ENCODE data around the gene MSMO1. TPM values are rescaled to one million over a fixed set of nuclear protein-coding genes. Genes with fewer than 3 reads are reported as not detected.
"Not testable (repeated sequence)": the region's sequence is repeated elsewhere in the genome, so short reads cannot be mapped to it uniquely, and the experiment has no call there.

The MSMO1 gene
- total and polyA plus RNA-seq, 2 donors (not counting 1 experiment from before 2014, with no cell fraction given), result 7.3 to 30.8 TPM

DNA sequence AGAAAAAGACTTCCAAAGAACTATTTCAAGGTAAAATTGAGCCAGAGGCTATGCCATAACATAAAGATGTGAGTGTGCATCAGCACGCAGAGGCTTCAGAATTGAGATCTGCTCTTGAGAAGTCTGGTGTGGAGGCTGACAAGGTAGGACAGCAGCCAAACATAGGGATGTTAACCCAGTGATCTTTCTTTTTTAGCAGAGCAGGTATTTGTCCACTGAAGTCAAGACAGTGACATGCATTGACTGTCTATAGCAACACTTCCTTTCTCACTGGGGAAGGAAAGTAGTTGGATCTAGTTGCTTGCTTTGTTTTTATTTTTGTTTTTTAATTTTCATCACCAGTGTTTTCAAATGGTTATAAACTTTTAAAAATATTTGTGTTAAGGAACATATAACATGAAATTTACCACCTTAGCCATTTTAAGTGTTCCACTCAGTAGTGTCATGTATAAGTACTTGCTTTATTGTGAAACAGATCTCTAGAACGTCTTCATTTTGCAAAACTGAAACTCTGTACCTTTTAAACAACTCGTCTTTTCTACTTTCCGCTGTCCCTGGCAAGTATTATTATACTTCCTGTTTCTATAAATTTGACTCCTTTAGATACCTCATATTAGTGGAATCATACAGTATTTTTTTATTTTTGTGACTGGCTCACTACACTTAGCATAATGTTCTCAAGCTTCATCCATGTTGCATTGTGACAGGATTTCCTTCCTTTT, 40.7 kb upstream of the MSMO1 start:
- H4K20me1 ChIP-seq (ENCODE audit: control insufficient read depth, insufficient read depth, low read length, poor library complexity, severe bottlenecking); CTCF ChIA-PET; H3K9me3 ChIP-seq (ENCODE audit: control extremely low read depth in 1 of 3, control insufficient read depth in 2 of 3, insufficient read depth in 1 of 3, low read length in 2 of 3); H3K27me3 Mint-ChIP-seq; POLR2A ChIA-PET; H3K27me3 ChIP-seq (replicated peaks in 1 of 4; ENCODE audit: control extremely low read depth in 1 of 4, control insufficient read depth in 3 of 4, insufficient read depth in 4 of 4, low read length in 3 of 4); intact Hi-C loops (cut with micrococcal nuclease); H3K36me3 ChIP-seq (replicated peaks in 1 of 2; ENCODE audit: control extremely low read depth in 1 of 2, control insufficient read depth in 1 of 2, extremely low read depth in 1 of 2, insufficient read depth in 2 of 2, low read length in 1 of 2); H3K9me3 Mint-ChIP-seq (ENCODE audit: insufficient read depth): not testable (repeated sequence)
- peak overlapping the region; percentile 43 for H3K9ac ChIP-seq (ENCODE audit: low read length)
- H2AFZ ChIP-seq (ENCODE audit: insufficient read depth, low read depth, low read length, poor library complexity, severe bottlenecking), result peak overlapping the region; percentile 51
- peaks cover 25 to 26% of the 10 kb centered on the region in 2 donors for H3K4me1 ChIP-seq (ENCODE audit: control insufficient read depth in 2 of 2, insufficient read depth in 2 of 2, low read length in 2 of 2)
- peak overlapping the region; percentile 44 to 69 for H3K27ac ChIP-seq (ENCODE audit: low read length in 2 of 2)
- Mint-ChIP-seq H3K4me1 (peaks cover 46% of the 10 kb centered on the region), H3K27ac (peak overlapping the region; percentile 77), H3K4me3 (peak overlapping the region; percentile 69)
- peak; percentile 39 for ATAC-seq (ENCODE audit: low read depth)
- H3K79me2 ChIP-seq (ENCODE audit: control insufficient read depth, insufficient read depth, low read length), result peaks cover 20% of the 10 kb centered on the region
- DNase-seq, result peak; percentile 19
- H3K4me3 ChIP-seq (ENCODE audit: control extremely low read depth in 1 of 5, extremely low read depth in 1 of 5, insufficient read depth in 1 of 5, low read depth in 2 of 5, low read length in 4 of 5), result peak overlapping the region in 1 of 5 experiments; percentile 39
- H3K4me2 ChIP-seq (replicated peaks; ENCODE audit: low read depth, low read length, poor library complexity, severe bottlenecking), result peak overlapping the region; percentile 47
- 89% methylated on average over 1 of the region's 4 CpGs for WGBS (ENCODE audit: insufficient coverage)

DNA sequence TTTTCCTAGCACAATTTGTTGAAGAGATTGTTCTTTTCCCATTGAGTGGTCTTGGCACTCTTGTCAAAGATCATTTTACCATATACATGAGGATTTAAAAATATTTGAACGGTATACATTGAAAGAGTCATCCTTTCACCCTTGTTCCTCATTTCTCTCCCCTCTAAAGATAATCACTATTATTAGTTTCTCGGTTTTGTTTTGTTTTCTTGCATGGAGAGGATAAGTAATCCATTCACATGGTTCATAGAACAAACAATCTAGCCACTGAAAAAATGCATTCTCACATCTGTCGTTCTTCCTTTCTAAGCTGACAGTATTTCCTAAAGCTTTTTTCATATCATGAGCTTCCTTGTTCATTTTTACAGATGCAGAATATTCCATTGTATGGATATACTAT, 39.2 kb upstream of the MSMO1 start:
- no peak overlapping the region for H2AFZ ChIP-seq (ENCODE audit: insufficient read depth, low read depth, low read length, poor library complexity, severe bottlenecking)
- no peak overlapping the region for H3K4me2 ChIP-seq (replicated peaks; ENCODE audit: low read depth, low read length, poor library complexity, severe bottlenecking)
- H3K9me3 Mint-ChIP-seq (ENCODE audit: insufficient read depth), result peaks cover 5% of the 10 kb centered on the region
- ChIA-PET CTCF (no interaction called here), POLR2A (no interaction called here)
- no peaks in the 10 kb centered on the region for H4K20me1 ChIP-seq (ENCODE audit: control insufficient read depth, insufficient read depth, low read length, poor library complexity, severe bottlenecking)
- ATAC-seq (ENCODE audit: low read depth), result no peak
- peak overlapping the region; percentile 16 for H3K27ac Mint-ChIP-seq
- TF ChIP-seq EZH2 (IDR thresholded peaks at IDR 0.05; ENCODE audit: borderline replicate concordance, insufficient read depth, low read depth, low read length, poor library complexity, severe bottlenecking), result no peak
- TF ChIP-seq, protein P1, sequence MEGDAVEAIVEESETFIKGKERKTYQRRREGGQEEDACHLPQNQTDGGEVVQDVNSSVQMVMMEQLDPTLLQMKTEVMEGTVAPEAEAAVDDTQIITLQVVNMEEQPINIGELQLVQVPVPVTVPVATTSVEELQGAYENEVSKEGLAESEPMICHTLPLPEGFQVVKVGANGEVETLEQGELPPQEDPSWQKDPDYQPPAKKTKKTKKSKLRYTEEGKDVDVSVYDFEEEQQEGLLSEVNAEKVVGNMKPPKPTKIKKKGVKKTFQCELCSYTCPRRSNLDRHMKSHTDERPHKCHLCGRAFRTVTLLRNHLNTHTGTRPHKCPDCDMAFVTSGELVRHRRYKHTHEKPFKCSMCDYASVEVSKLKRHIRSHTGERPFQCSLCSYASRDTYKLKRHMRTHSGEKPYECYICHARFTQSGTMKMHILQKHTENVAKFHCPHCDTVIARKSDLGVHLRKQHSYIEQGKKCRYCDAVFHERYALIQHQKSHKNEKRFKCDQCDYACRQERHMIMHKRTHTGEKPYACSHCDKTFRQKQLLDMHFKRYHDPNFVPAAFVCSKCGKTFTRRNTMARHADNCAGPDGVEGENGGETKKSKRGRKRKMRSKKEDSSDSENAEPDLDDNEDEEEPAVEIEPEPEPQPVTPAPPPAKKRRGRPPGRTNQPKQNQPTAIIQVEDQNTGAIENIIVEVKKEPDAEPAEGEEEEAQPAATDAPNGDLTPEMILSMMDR (IDR thresholded peaks at IDR 0.05), result no peak
- peak overlapping the region; percentile 13 for H3K4me3 Mint-ChIP-seq
- H3K79me2 ChIP-seq (ENCODE audit: control insufficient read depth, insufficient read depth, low read length), result peaks cover 27% of the 10 kb centered on the region
- H3K27ac ChIP-seq (ENCODE audit: low read length in 2 of 2), result peak overlapping the region in 1 of 2 donors; percentile 69
- no peaks in the 10 kb centered on the region for H3K36me3 ChIP-seq (replicated peaks in 1 of 2; ENCODE audit: control extremely low read depth in 1 of 2, control insufficient read depth in 1 of 2, extremely low read depth in 1 of 2, insufficient read depth in 2 of 2, low read length in 1 of 2)
- peaks cover 46% of the 10 kb centered on the region for H3K4me1 Mint-ChIP-seq
- no peak for DNase-seq
- intact Hi-C loops (cut with micrococcal nuclease), result no loop called here
- no peak overlapping the region for H3K9ac ChIP-seq (ENCODE audit: low read length)
- H3K9me3 ChIP-seq (ENCODE audit: control extremely low read depth in 1 of 3, control insufficient read depth in 2 of 3, insufficient read depth in 1 of 3, low read length in 2 of 3), result no peaks in the 10 kb centered on the region
- peaks cover 25 to 28% of the 10 kb centered on the region in 2 donors for H3K4me1 ChIP-seq (ENCODE audit: control insufficient read depth in 2 of 2, insufficient read depth in 2 of 2, low read length in 2 of 2)
- H3K27me3 ChIP-seq (replicated peaks in 1 of 4; ENCODE audit: control extremely low read depth in 1 of 4, control insufficient read depth in 3 of 4, insufficient read depth in 4 of 4, low read length in 3 of 4), result no peaks in the 10 kb centered on the region
- no CpG with 5 or more reads among the region's 3 CpGs for WGBS (ENCODE audit: insufficient coverage)
- H3K27me3 Mint-ChIP-seq, result no peaks in the 10 kb centered on the region
- no peak overlapping the region for H3K4me3 ChIP-seq (ENCODE audit: control extremely low read depth in 1 of 5, extremely low read depth in 1 of 5, insufficient read depth in 1 of 5, low read depth in 2 of 5, low read length in 4 of 5)

Data from B cell (primary cell).